Activated CD4-positive, alpha-beta memory T cell treated with anti-CD3 and anti-CD28 coated beads for 36 hours (primary cell): ENCODE measurements around the gene ASCC3. TPM values are rescaled to one million over a fixed set of nuclear protein-coding genes. Genes with fewer than 3 reads are reported as not detected.
A peak's percentile ranks its signal among the peaks of the same experiment; 100 is the strongest.

Experiments
- CTCF ChIA-PET: fragments of 350-600 bp; sonication (Branson Sonifier 250); formaldehyde crosslinking; loops from one replicate; lab custom pipeline; 2021; ENCODE audit warnings: antibody characterized with exemption, inconsistent platforms; lab: Charles Lee
- POLR2A ChIA-PET: fragments of 350-600 bp; sonication (Branson Sonifier 250); formaldehyde crosslinking; loops from one replicate; lab custom pipeline; 2021; ENCODE audit warnings: antibody characterized with exemption; lab: Charles Lee
- DNase-seq: peaks from one replicate; pipeline ENCODE4 v3.0.0-alpha.2; 2020
- H3K27ac Mint-ChIP-seq: one replicate; pipeline ENCODE4 v1.8.0; 2021; ENCODE audit warnings: mixed read lengths
- H3K27me3 Mint-ChIP-seq: one replicate; pipeline ENCODE4 v1.8.0; 2021; ENCODE audit warnings: mixed read lengths
- H3K36me3 Mint-ChIP-seq: one replicate; pipeline ENCODE4 v1.8.0; 2021; ENCODE audit warnings: mixed read lengths
- H3K4me1 Mint-ChIP-seq: one replicate; pipeline ENCODE4 v1.8.0; 2021; ENCODE audit warnings: low read depth, mixed read lengths
- H3K4me3 Mint-ChIP-seq: one replicate; pipeline ENCODE4 v1.8.0; 2021; ENCODE audit warnings: mild to moderate bottlenecking, mixed read lengths
- H3K9me3 Mint-ChIP-seq: one replicate; pipeline ENCODE4 v1.8.0; 2021; ENCODE audit warnings: mixed read lengths
- intact Hi-C: fragments of 100-400 bp; cut with micrococcal nuclease; formaldehyde crosslinking; loops from one replicate; pipeline ENCODE4 v1.15.1; 2023
- total RNA-seq, 2 experiments: library from RNA; stranded (reverse); gene quantifications; one replicate each; pipeline ENCODE4 v1.2.3, GENCODE V29; 2021

Gene ASCC3
- total RNA-seq, 2 experiments from 2014 or later: 51.2 to 52.9 TPM

DNA sequence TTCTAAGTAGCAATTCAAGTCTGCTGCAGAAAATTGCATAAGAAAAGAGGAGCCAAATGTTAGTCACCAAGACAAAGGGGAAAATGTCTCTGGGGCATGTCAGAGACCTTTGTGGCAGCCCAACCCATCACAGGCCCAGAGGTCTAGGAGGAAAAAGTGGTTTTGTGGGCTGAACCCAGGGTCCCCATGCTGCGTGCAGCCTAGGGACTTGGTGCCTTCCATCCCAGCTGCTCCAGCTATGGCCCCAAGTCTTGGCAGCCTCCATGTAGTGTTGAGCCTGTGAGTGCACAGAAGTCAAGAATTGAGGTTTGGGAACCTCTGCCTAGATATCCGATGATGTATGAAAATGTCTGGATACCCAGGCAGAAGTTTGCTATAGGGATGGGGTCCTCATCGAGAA, 181.1 kb downstream of the ASCC3 start:
- H3K4me3 Mint-ChIP-seq: no peak overlapping the region
- POLR2A ChIA-PET: no interaction called here
- no peak overlapping the region for H3K27ac Mint-ChIP-seq
- peaks cover 14% of the 10 kb centered on the region for H3K4me1 Mint-ChIP-seq
- no peaks in the 10 kb centered on the region for H3K27me3 Mint-ChIP-seq
- intact Hi-C loops: no loop called here
- CTCF ChIA-PET: no interaction called here
- H3K36me3 Mint-ChIP-seq: peaks cover 36% of the 10 kb centered on the region
- no peak for DNase-seq
- peaks cover 22% of the 10 kb centered on the region for H3K9me3 Mint-ChIP-seq

DNA sequence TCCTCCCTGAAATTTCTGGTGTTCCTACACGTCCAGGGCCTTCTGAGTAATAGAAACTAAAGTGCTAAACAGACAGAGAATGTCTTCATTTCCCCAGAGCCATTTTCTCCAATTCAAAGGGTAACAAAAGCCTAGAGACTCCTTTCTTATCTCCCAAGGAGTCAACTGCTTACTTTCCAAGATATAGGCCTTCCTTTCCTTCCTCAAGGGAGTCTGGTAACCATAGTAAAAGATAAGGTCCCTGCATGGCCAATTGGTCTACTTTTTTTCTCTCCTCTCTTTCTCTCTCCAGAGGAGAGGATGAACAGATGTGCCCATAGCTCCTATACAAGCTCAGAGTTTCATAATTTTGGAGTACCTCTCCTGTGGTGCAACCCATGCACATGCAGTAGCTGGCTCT, 185.7 kb downstream of the ASCC3 start:
- H3K27me3 Mint-ChIP-seq: no peaks in the 10 kb centered on the region
- H3K27ac Mint-ChIP-seq: no peak overlapping the region
- H3K4me1 Mint-ChIP-seq: no peaks in the 10 kb centered on the region
- intact Hi-C loops: no loop called here
- no peak overlapping the region for H3K4me3 Mint-ChIP-seq
- peaks cover 7% of the 10 kb centered on the region for H3K9me3 Mint-ChIP-seq
- ChIA-PET POLR2A (no interaction called here), CTCF (no interaction called here)
- peaks cover 11% of the 10 kb centered on the region for H3K36me3 Mint-ChIP-seq
- no peak for DNase-seq

- Mint-ChIP-seq H3K4me3 (no peak overlapping the region), H3K9me3 (no peaks in the 10 kb centered on the region), H3K27me3 (no peaks in the 10 kb centered on the region), H3K27ac (no peak overlapping the region), H3K36me3 (peaks cover 2% of the 10 kb centered on the region), H3K4me1 (no peaks in the 10 kb centered on the region)
- ChIA-PET POLR2A (no interaction called here), CTCF (no interaction called here)
- intact Hi-C loops: no loop called here
- no peak for DNase-seq
Observed at GRCh38 chr6:100693249-100693927, 187.7 kb downstream of the ASCC3 start.

- no peaks in the 10 kb centered on the region for H3K4me1 Mint-ChIP-seq
- no peaks in the 10 kb centered on the region for H3K36me3 Mint-ChIP-seq
- no peaks in the 10 kb centered on the region for H3K27me3 Mint-ChIP-seq
- intact Hi-C loops: no loop called here
- no peaks in the 10 kb centered on the region for H3K9me3 Mint-ChIP-seq
- H3K4me3 Mint-ChIP-seq: no peak overlapping the region
- CTCF ChIA-PET: no interaction called here
- POLR2A ChIA-PET: no interaction called here
- no peak overlapping the region for H3K27ac Mint-ChIP-seq
- DNase-seq: no peak
Observed at GRCh38 chr6:100691972-100692371, 189.2 kb downstream of the ASCC3 start.

- ChIA-PET CTCF (no interaction called here), POLR2A (no interaction called here)
- no peak overlapping the region for H3K4me3 Mint-ChIP-seq
- DNase-seq: no peak
- no peaks in the 10 kb centered on the region for H3K9me3 Mint-ChIP-seq
- no peak overlapping the region for H3K27ac Mint-ChIP-seq
- intact Hi-C loops: no loop called here
- no peaks in the 10 kb centered on the region for H3K27me3 Mint-ChIP-seq
- H3K4me1 Mint-ChIP-seq: no peaks in the 10 kb centered on the region
- peaks cover 4% of the 10 kb centered on the region for H3K36me3 Mint-ChIP-seq
Observed at GRCh38 chr6:100686216-100686615, 194.9 kb downstream of the ASCC3 start.

DNA sequence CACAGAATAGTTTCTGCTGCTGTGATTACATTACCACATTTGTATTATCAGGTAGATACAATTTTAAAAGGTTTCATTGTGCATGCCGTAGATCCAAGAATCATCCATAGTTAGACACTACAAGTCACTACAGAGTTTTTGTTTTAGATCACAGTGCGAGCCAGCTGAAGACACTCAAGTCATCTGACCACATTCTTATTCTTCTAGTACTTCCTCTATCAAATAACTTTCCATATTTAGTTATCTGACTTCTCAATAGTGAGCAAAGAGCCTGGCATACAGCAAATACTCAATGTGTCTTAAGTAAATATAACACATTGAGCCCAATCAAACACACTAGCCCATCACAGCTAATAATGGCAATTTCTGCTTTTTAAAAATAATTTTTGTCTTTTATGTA, 195.4 kb downstream of the ASCC3 start:
- no peak for DNase-seq
- Mint-ChIP-seq H3K27me3 (no peaks in the 10 kb centered on the region), H3K27ac (no peak overlapping the region), H3K4me1 (no peaks in the 10 kb centered on the region), H3K9me3 (no peaks in the 10 kb centered on the region), H3K36me3 (peaks cover 4% of the 10 kb centered on the region), H3K4me3 (no peak overlapping the region)
- CTCF ChIA-PET: no interaction called here
- intact Hi-C loops: no loop called here
- POLR2A ChIA-PET: no interaction called here

DNA sequence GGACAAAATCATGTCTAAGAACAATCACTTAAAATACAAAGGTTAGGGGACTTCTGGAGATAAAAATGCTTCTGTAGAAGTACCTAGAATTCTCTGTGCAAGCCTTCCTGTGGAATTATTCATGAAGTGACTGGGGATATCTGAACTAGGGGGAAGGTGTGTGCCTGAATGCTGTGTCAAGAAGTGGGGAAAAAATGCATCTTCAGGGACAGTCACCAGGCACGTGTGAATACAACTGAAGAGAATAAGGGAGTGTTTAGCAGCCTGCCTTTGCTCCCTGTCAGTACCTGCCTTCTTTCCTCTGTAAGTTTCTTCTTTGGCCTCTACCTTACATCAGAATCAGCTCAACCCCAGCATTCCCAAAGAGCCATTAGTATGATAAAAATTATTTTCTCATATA, 201.0 kb downstream of the ASCC3 start:
- POLR2A ChIA-PET: no interaction called here
- Mint-ChIP-seq H3K36me3 (no peaks in the 10 kb centered on the region), H3K4me3 (no peak overlapping the region), H3K27me3 (no peaks in the 10 kb centered on the region), H3K4me1 (no peaks in the 10 kb centered on the region), H3K9me3 (no peaks in the 10 kb centered on the region), H3K27ac (no peak overlapping the region)
- intact Hi-C loops: no loop called here
- CTCF ChIA-PET: interaction anchor here (1.0 kb wide), 1 partner anchor 40 kb away, joined by 4 read pairs; no protein-coding TSS in a partner anchor
- DNase-seq: no peak

- intact Hi-C loops: no loop called here
- POLR2A ChIA-PET: no interaction called here
Observed at GRCh38 chr6:100678027-100678426, 203.1 kb downstream of the ASCC3 start.

GRCh38 chr6:100677240-100677639, 203.9 kb downstream of the ASCC3 start:
- H3K4me1 Mint-ChIP-seq: no peaks in the 10 kb centered on the region
- H3K27me3 Mint-ChIP-seq: no peaks in the 10 kb centered on the region
- intact Hi-C loops: no loop called here
- CTCF ChIA-PET: interaction anchor here (0.9 to 1.8 kb wide), 4 partner anchors 9 to 25 kb away, joined by 3 to 9 read pairs (median 4); no protein-coding TSS in a partner anchor
- peaks cover 1% of the 10 kb centered on the region for H3K36me3 Mint-ChIP-seq
- no peak for DNase-seq
- H3K9me3 Mint-ChIP-seq: no peaks in the 10 kb centered on the region
- H3K4me3 Mint-ChIP-seq: no peak overlapping the region
- H3K27ac Mint-ChIP-seq: no peak overlapping the region
- POLR2A ChIA-PET: no interaction called here

More at GRCh38 chr6:100678027-100678426, 203.1 kb downstream of the ASCC3 start:
- no peak for DNase-seq
- H3K27me3 Mint-ChIP-seq: no peaks in the 10 kb centered on the region
- no peak overlapping the region for H3K27ac Mint-ChIP-seq
- H3K36me3 Mint-ChIP-seq: no peaks in the 10 kb centered on the region
- H3K4me3 Mint-ChIP-seq: no peak overlapping the region
- no peaks in the 10 kb centered on the region for H3K4me1 Mint-ChIP-seq
- H3K9me3 Mint-ChIP-seq: no peaks in the 10 kb centered on the region
- CTCF ChIA-PET: interaction anchor here (0.9 to 1.8 kb wide), 4 partner anchors 10 to 24 kb away, joined by 3 to 9 read pairs (median 4); no protein-coding TSS in a partner anchor

DNA sequence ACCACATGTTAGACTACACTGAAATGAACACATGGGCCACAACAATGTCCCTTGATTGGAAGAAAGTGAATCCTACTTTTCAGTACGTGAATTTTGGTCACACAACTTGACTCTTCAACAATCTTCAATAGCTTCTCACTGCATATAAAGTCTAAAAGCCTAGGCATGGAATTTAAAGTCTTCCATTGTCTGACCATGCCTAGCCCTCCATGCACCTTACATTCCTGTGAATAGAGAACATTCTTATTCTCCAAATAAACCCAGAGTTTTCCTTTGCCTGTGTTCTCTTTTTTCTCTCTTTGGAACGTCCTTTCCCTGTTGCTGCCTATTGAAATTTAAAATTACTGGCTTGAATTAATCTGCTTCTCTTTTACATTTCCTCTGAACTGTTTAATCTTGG, 207.5 kb downstream of the ASCC3 start:
- ChIA-PET CTCF (no interaction called here), POLR2A (no interaction called here)
- intact Hi-C loops: no loop called here
- no peak overlapping the region for H3K4me3 Mint-ChIP-seq
- H3K36me3 Mint-ChIP-seq: peaks cover 6% of the 10 kb centered on the region
- no peak overlapping the region for H3K27ac Mint-ChIP-seq
- no peaks in the 10 kb centered on the region for H3K9me3 Mint-ChIP-seq
- no peaks in the 10 kb centered on the region for H3K27me3 Mint-ChIP-seq
- no peak for DNase-seq
- H3K4me1 Mint-ChIP-seq: no peaks in the 10 kb centered on the region

DNA sequence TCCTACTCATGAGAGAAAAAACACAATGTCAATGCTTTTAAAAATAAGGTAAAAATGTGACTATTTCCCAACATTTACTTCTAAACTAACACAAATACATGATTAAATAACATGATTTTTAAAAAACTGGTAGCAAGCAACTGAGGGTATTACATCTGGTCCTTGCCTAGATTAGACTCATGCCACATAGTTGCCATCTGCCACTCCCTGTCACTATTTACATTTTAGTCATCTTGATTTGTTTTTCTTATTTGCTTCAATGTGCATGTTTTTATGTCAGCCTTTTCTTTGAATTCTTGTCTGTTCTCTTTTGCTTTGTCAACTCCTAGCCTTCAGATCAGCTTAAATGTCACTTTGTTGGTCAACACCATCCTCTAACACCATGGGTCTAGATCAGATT, 209.4 kb downstream of the ASCC3 start:
- Mint-ChIP-seq H3K9me3 (no peaks in the 10 kb centered on the region), H3K4me3 (no peak overlapping the region), H3K27me3 (no peaks in the 10 kb centered on the region), H3K4me1 (no peaks in the 10 kb centered on the region), H3K36me3 (peaks cover 6% of the 10 kb centered on the region), H3K27ac (no peak overlapping the region)
- no peak for DNase-seq
- intact Hi-C loops: no loop called here
- CTCF ChIA-PET: interaction anchor here (1.1 kb wide), 1 partner anchor 8 kb away, joined by 3 read pairs; no protein-coding TSS in a partner anchor
- POLR2A ChIA-PET: no interaction called here

DNA sequence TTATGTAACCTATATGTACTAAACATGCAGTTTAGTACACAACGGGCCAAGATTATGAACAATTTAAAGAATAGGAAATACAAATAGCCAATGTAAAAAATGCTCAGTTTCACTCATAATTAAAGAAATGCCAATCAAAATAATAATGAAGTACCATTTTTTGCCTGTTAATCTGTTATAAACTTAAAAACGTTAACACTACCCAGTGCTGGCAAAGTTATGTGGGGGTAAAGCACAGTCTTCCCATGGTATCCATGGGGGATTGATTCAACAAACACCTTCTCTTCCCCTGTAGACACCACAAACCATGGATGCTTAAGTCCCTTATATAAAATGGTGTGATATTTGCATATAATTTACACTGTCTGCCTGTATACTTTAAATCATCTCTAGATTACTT, 211.1 kb downstream of the ASCC3 start:
- POLR2A ChIA-PET: no interaction called here
- H3K4me1 Mint-ChIP-seq: peaks cover 2% of the 10 kb centered on the region
- H3K27me3 Mint-ChIP-seq: no peaks in the 10 kb centered on the region
- CTCF ChIA-PET: no interaction called here
- no peak overlapping the region for H3K4me3 Mint-ChIP-seq
- peaks cover 6% of the 10 kb centered on the region for H3K36me3 Mint-ChIP-seq
- no peak overlapping the region for H3K27ac Mint-ChIP-seq
- no peaks in the 10 kb centered on the region for H3K9me3 Mint-ChIP-seq
- intact Hi-C loops: no loop called here
- no peak for DNase-seq

- ChIA-PET POLR2A (no interaction called here), CTCF (interaction anchor here (1.1 to 2.4 kb wide), 8 partner anchors 12 to 797 kb away, joined by 3 to 9 read pairs (median 5); no protein-coding TSS in a partner anchor)
- no peak overlapping the region for H3K4me3 Mint-ChIP-seq
- peak overlapping the region; percentile 43 for H3K27ac Mint-ChIP-seq
- intact Hi-C loops: loop anchor here (10.0 kb wide), 3 partner anchors 190 to 660 kb away; partner anchors contain the start of gene ASCC3
- no peaks in the 10 kb centered on the region for H3K27me3 Mint-ChIP-seq
- H3K36me3 Mint-ChIP-seq: peaks cover 7% of the 10 kb centered on the region
- H3K4me1 Mint-ChIP-seq: peaks cover 10% of the 10 kb centered on the region
- H3K9me3 Mint-ChIP-seq: no peaks in the 10 kb centered on the region
- DNase-seq: peak; percentile 24
Observed at GRCh38 chr6:100665041-100665380, 216.1 kb downstream of the ASCC3 start.
